Parathyroid adenoma (tissue), 2 donors: ENCODE data around the gene SLC7A5.
A peak's percentile ranks its signal among the peaks of the same experiment; 100 is the strongest.

Experiments
- H2AFZ ChIP-seq: fragments of 300-600 bp; sonication (generic); one replicate; pipeline ENCODE4 v1.7.0; 2017; ENCODE audit warnings: antibody characterized with exemption, mild to moderate bottlenecking
- H3K27ac ChIP-seq: fragments of 300-600 bp; sonication (generic); one replicate; pipeline ENCODE4 v1.7.0; 2017
- H3K27me3 ChIP-seq: fragments of 300-600 bp; sonication (generic); one replicate; pipeline ENCODE4 v1.7.0; 2017; ENCODE audit warnings: low read length; ENCODE audit not compliant: control insufficient read depth, insufficient read depth
- H3K36me3 ChIP-seq: fragments of 300-600 bp; sonication (generic); one replicate; pipeline ENCODE4 v1.7.0; 2017; ENCODE audit warnings: low read length; ENCODE audit not compliant: control insufficient read depth, insufficient read depth
- H3K4me1 ChIP-seq: fragments of 300-600 bp; sonication (generic); one replicate; pipeline ENCODE4 v1.7.0; 2017; ENCODE audit warnings: control low read depth
- H3K4me2 ChIP-seq: fragments of 300-600 bp; sonication (generic); one replicate; pipeline ENCODE4 v1.7.0; 2017; ENCODE audit warnings: low read length
- H3K4me3 ChIP-seq: fragments of 300-600 bp; sonication (generic); one replicate; pipeline ENCODE4 v1.7.0; 2017; ENCODE audit warnings: low read depth, low read length
- H3K79me2 ChIP-seq: fragments of 300-600 bp; sonication (generic); one replicate; pipeline ENCODE4 v1.7.0; 2017; ENCODE audit warnings: control low read depth
- H3K9ac ChIP-seq: fragments of 300-600 bp; sonication (generic); one replicate; pipeline ENCODE4 v1.7.0; 2017; ENCODE audit warnings: mild to moderate bottlenecking
- H3K9me3 ChIP-seq: fragments of 300-600 bp; sonication (generic); one replicate; pipeline ENCODE4 v1.7.0; 2017; ENCODE audit warnings: low read length; ENCODE audit not compliant: control insufficient read depth
- TF ChIP-seq, protein P1 (sequence below): fragments of 300-600 bp; sonication (generic); IDR thresholded peaks from one replicate; pipeline ENCODE4 v1.7.0; 2017; ENCODE audit warnings: antibody characterized with exemption, mild to moderate bottlenecking
- donor health status: primary hyperparathyroidism.

SLC7A5 gene

DNA sequence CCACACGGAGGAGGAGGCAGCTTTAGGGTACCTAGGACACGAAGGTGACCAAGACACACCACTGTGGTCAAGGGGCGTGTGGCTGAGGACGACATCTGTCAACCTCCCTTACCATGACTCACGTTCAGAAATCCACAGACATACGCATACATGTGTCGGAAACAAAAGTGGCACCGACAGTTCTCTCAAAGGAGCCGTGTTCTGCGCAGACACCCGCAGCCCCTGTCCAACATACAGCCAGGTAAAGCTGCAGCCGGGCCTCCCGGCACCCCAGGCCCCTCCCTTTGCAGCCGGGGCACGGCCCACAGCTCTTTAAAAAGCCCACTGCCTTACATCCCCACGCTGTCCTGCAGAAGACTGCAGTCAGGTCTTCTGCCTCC lies 63.1 kb downstream of the SLC7A5 start:
- Histone ChIP-seq H3K36me3 (no peaks in the 10 kb centered on the region), H3K9me3 (no peaks in the 10 kb centered on the region), H3K4me2 (no peak overlapping the region), H3K79me2 (no peaks in the 10 kb centered on the region), H3K27ac (no peak overlapping the region), H3K4me1 (no peaks in the 10 kb centered on the region), H3K4me3 (no peak overlapping the region), H3K27me3 (no peaks in the 10 kb centered on the region), H3K9ac (no peak overlapping the region), H2AFZ (peak overlapping the region; percentile 68)
- TF ChIP-seq, protein P1, sequence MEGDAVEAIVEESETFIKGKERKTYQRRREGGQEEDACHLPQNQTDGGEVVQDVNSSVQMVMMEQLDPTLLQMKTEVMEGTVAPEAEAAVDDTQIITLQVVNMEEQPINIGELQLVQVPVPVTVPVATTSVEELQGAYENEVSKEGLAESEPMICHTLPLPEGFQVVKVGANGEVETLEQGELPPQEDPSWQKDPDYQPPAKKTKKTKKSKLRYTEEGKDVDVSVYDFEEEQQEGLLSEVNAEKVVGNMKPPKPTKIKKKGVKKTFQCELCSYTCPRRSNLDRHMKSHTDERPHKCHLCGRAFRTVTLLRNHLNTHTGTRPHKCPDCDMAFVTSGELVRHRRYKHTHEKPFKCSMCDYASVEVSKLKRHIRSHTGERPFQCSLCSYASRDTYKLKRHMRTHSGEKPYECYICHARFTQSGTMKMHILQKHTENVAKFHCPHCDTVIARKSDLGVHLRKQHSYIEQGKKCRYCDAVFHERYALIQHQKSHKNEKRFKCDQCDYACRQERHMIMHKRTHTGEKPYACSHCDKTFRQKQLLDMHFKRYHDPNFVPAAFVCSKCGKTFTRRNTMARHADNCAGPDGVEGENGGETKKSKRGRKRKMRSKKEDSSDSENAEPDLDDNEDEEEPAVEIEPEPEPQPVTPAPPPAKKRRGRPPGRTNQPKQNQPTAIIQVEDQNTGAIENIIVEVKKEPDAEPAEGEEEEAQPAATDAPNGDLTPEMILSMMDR = no peak

DNA sequence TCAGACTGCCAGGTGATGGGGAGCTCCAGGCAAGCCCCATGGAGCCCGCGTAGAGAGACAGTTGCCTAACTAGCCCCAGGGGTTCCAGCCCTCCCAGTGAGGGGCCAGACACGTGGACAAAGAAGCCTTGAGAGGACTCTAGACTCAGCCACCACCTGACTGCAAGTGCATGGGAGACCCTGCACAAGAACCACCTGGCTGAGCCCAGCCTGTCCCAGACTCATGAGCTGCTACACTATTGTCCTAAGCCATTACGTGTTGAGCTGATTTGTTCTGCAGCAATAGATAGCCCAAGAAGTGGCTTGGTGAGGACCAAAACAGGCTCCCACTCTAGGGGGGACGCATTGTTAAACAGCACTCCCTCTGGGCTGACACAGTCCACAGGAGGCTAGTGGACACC lies 65.9 kb downstream of the SLC7A5 start:
- no peak overlapping the region for H3K4me2 ChIP-seq
- TF ChIP-seq, protein P1 = no peak
- H3K79me2 ChIP-seq = no peaks in the 10 kb centered on the region
- no peaks in the 10 kb centered on the region for H3K27me3 ChIP-seq
- no peak overlapping the region for H3K9ac ChIP-seq
- H3K4me1 ChIP-seq = no peaks in the 10 kb centered on the region
- no peak overlapping the region for H2AFZ ChIP-seq
- H3K27ac ChIP-seq = no peak overlapping the region
- no peak overlapping the region for H3K4me3 ChIP-seq
- no peaks in the 10 kb centered on the region for H3K9me3 ChIP-seq
- H3K36me3 ChIP-seq = no peaks in the 10 kb centered on the region

DNA sequence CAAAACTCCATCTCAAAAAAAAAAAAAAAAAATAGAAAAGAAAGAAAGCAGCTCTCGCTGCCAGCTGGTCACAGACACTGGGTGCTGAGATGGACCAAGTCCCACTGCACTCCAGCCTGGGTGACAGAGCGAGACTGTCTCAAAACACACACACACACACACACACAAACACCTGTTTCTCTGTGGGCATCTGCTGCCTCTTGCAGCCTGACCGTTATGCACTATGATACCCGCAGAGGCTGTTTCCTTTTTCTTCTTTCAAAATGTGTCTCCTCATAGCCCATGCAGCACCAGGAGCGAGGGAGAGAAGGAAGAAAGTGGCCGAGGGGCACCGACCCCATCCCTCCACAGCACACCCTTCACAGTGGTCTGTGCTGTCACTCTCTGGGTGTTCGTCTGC lies 66.6 kb downstream of the SLC7A5 start:
- no peak overlapping the region for H2AFZ ChIP-seq
- no peaks in the 10 kb centered on the region for H3K4me1 ChIP-seq
- H3K27ac ChIP-seq = no peak overlapping the region
- H3K79me2 ChIP-seq = no peaks in the 10 kb centered on the region
- no peak overlapping the region for H3K9ac ChIP-seq
- no peaks in the 10 kb centered on the region for H3K36me3 ChIP-seq
- H3K9me3 ChIP-seq = no peaks in the 10 kb centered on the region
- H3K4me3 ChIP-seq = no peak overlapping the region
- TF ChIP-seq, protein P1 = no peak
- no peak overlapping the region for H3K4me2 ChIP-seq
- H3K27me3 ChIP-seq = no peaks in the 10 kb centered on the region

DNA sequence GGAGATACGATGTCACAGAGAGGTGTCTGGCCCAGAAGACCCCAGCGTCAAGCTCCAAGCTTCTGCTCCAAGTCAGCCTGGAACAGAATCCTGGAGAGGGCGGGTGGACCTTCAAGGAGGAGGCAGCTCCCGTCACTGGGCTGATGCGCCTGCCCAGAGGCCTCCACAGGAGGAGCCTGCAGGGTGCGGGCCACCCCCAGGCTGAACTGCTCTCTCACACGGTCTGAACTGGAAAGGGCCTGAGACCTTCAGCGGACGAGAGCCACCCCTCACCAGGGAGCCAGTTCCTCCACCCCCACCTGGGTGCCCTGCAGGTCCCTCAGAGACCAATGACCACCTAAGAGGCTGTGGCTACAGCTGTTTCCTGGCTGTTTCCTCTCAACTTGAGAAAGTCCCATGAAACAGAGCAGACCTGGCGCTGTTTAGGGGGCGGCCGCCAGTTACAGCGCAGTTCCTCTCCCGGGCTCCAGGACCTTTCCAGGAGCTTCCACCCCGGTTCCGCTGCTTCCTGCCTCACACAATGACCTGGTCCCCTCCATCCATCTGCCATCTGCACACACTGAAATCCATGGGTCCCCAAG lies 67.5 kb downstream of the SLC7A5 start:
- H3K79me2 ChIP-seq = no peaks in the 10 kb centered on the region
- H3K4me2 ChIP-seq = no peak overlapping the region
- TF ChIP-seq, protein P1 = no peak
- H3K27ac ChIP-seq = no peak overlapping the region
- H3K36me3 ChIP-seq = no peaks in the 10 kb centered on the region
- no peaks in the 10 kb centered on the region for H3K27me3 ChIP-seq
- no peak overlapping the region for H2AFZ ChIP-seq
- H3K9me3 ChIP-seq = no peaks in the 10 kb centered on the region
- no peaks in the 10 kb centered on the region for H3K4me1 ChIP-seq
- no peak overlapping the region for H3K9ac ChIP-seq
- H3K4me3 ChIP-seq = no peak overlapping the region

DNA sequence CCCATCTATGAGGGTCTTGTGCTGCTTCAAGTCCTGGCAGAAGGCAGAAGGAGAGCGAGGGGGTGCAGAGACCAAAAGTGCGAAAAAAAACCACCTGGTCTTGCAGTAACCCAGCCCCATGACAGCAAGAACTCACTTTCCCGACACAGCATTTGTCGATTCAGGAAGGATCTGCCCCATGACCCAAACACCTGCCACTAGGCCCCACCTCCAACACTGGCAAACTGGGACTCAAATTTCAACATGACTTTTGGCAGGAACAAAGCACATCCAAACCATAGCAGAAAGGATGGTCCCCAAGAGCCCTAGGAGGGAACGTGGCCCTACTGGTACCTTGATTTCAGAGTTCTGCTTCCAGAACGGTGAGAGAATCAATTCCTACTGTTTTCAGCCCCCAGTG lies 68.8 kb downstream of the SLC7A5 start:
- H3K36me3 ChIP-seq = no peaks in the 10 kb centered on the region
- H3K27ac ChIP-seq = no peak overlapping the region
- no peaks in the 10 kb centered on the region for H3K4me1 ChIP-seq
- no peak overlapping the region for H2AFZ ChIP-seq
- no peaks in the 10 kb centered on the region for H3K27me3 ChIP-seq
- H3K9ac ChIP-seq = no peak overlapping the region
- H3K4me3 ChIP-seq = no peak overlapping the region
- H3K79me2 ChIP-seq = no peaks in the 10 kb centered on the region
- no peaks in the 10 kb centered on the region for H3K9me3 ChIP-seq
- TF ChIP-seq, protein P1 = no peak
- H3K4me2 ChIP-seq = no peak overlapping the region
